Stomach smooth muscle (tissue), 2 donors: ENCODE data around the gene GNAL.

Experiments used
- H3K27ac ChIP-seq: one replicate; pipeline ENCODE4 v1.7.0; 2013; ENCODE audit warnings: mild to moderate bottlenecking, low read length, inconsistent platforms
- H3K27me3 ChIP-seq, 2 donors: one replicate each; pipeline ENCODE4 v1.7.0; 2013; ENCODE audit warnings: low read length in 2 of 2; ENCODE audit not compliant: insufficient read depth in 2 of 2, control insufficient read depth in 1 of 2
- H3K36me3 ChIP-seq, 2 donors: one replicate each; pipeline ENCODE4 v1.7.0; 2013; ENCODE audit warnings: low read length in 2 of 2; ENCODE audit not compliant: control insufficient read depth in 2 of 2, insufficient read depth in 2 of 2
- H3K4me1 ChIP-seq: one replicate; pipeline ENCODE4 v1.7.0; 2013; ENCODE audit warnings: low read length; ENCODE audit not compliant: control insufficient read depth, insufficient read depth
- H3K4me3 ChIP-seq, 2 donors: one replicate each; pipeline ENCODE4 v1.7.0; 2013; ENCODE audit warnings: low read length in 2 of 2
- H3K9ac ChIP-seq, 2 donors: one replicate each; pipeline ENCODE4 v1.7.0; 2013; ENCODE audit warnings: low read length in 2 of 2, mild to moderate bottlenecking in 1 of 2
- H3K9me3 ChIP-seq, 2 donors: one replicate each; pipeline ENCODE4 v1.7.0; 2013; ENCODE audit warnings: low read length in 2 of 2; ENCODE audit not compliant: control insufficient read depth in 2 of 2
- donor health status: healthy.
- donor health status: Pancreatic carcinoma.

Gene GNAL

GRCh38 chr18:11821643-11822237, 132.7 kb downstream of the GNAL start:
- no peaks in the 10 kb centered on the region for H3K36me3 ChIP-seq
- no peaks in the 10 kb centered on the region for H3K9me3 ChIP-seq
- no peaks in the 10 kb centered on the region for H3K27me3 ChIP-seq
- no peaks in the 10 kb centered on the region for H3K4me1 ChIP-seq
- no peak overlapping the region for H3K9ac ChIP-seq
- no peak overlapping the region for H3K4me3 ChIP-seq
- H3K27ac ChIP-seq: no peak overlapping the region

- no peak overlapping the region for H3K9ac ChIP-seq
- H3K27ac ChIP-seq: no peak overlapping the region
- H3K4me3 ChIP-seq: no peak overlapping the region
- no peaks in the 10 kb centered on the region for H3K4me1 ChIP-seq
- H3K27me3 ChIP-seq: no peaks in the 10 kb centered on the region
- H3K36me3 ChIP-seq: no peaks in the 10 kb centered on the region
- H3K9me3 ChIP-seq: no peaks in the 10 kb centered on the region
Measured at GRCh38 chr18:11823545-11823944, 134.5 kb downstream of the GNAL start.

- Histone ChIP-seq H3K9ac (no peak overlapping the region), H3K4me1 (no peaks in the 10 kb centered on the region), H3K27ac (no peak overlapping the region), H3K9me3 (no peaks in the 10 kb centered on the region), H3K27me3 (no peaks in the 10 kb centered on the region), H3K36me3 (no peaks in the 10 kb centered on the region), H3K4me3 (no peak overlapping the region)
Measured at GRCh38 chr18:11826836-11827235, 137.8 kb downstream of the GNAL start.

GRCh38 chr18:11828786-11829432, 139.8 kb downstream of the GNAL start:
- Histone ChIP-seq H3K27me3 (no peaks in the 10 kb centered on the region), H3K9me3 (no peaks in the 10 kb centered on the region), H3K9ac (no peak overlapping the region), H3K27ac (no peak overlapping the region), H3K4me1 (no peaks in the 10 kb centered on the region), H3K36me3 (no peaks in the 10 kb centered on the region), H3K4me3 (no peak overlapping the region)

- Histone ChIP-seq H3K36me3 (no peaks in the 10 kb centered on the region), H3K27me3 (no peaks in the 10 kb centered on the region), H3K9me3 (no peaks in the 10 kb centered on the region), H3K27ac (no peak overlapping the region), H3K9ac (no peak overlapping the region), H3K4me1 (no peaks in the 10 kb centered on the region), H3K4me3 (no peak overlapping the region)
Measured at GRCh38 chr18:11830585-11830984, 141.5 kb downstream of the GNAL start.

- Histone ChIP-seq H3K4me1 (no peaks in the 10 kb centered on the region), H3K27me3 (no peaks in the 10 kb centered on the region), H3K9ac (no peak overlapping the region), H3K36me3 (no peaks in the 10 kb centered on the region), H3K27ac (no peak overlapping the region), H3K9me3 (no peaks in the 10 kb centered on the region), H3K4me3 (no peak overlapping the region)
Measured at GRCh38 chr18:11831921-11832320, 142.9 kb downstream of the GNAL start.

- Histone ChIP-seq H3K27me3 (no peaks in the 10 kb centered on the region), H3K36me3 (no peaks in the 10 kb centered on the region), H3K9me3 (no peaks in the 10 kb centered on the region), H3K9ac (no peak overlapping the region), H3K4me1 (no peaks in the 10 kb centered on the region), H3K27ac (no peak overlapping the region), H3K4me3 (no peak overlapping the region)
Measured at GRCh38 chr18:11834772-11835171, 145.7 kb downstream of the GNAL start.

- no peak overlapping the region for H3K27ac ChIP-seq
- H3K4me3 ChIP-seq: no peak overlapping the region
- H3K27me3 ChIP-seq: no peaks in the 10 kb centered on the region
- no peak overlapping the region for H3K9ac ChIP-seq
- H3K4me1 ChIP-seq: no peaks in the 10 kb centered on the region
- H3K36me3 ChIP-seq: no peaks in the 10 kb centered on the region
- H3K9me3 ChIP-seq: no peaks in the 10 kb centered on the region
Measured at GRCh38 chr18:11839556-11839955, 150.5 kb downstream of the GNAL start.

- Histone ChIP-seq H3K27me3 (no peaks in the 10 kb centered on the region), H3K4me3 (no peak overlapping the region), H3K9ac (no peak overlapping the region), H3K36me3 (no peaks in the 10 kb centered on the region), H3K27ac (no peak overlapping the region), H3K9me3 (no peaks in the 10 kb centered on the region), H3K4me1 (no peaks in the 10 kb centered on the region)
Measured at GRCh38 chr18:11840493-11840892, 151.4 kb downstream of the GNAL start.

- H3K27me3 ChIP-seq: no peaks in the 10 kb centered on the region
- no peak overlapping the region for H3K9ac ChIP-seq
- no peak overlapping the region for H3K27ac ChIP-seq
- H3K9me3 ChIP-seq: no peaks in the 10 kb centered on the region
- H3K4me1 ChIP-seq: no peaks in the 10 kb centered on the region
- H3K4me3 ChIP-seq: no peak overlapping the region
- no peaks in the 10 kb centered on the region for H3K36me3 ChIP-seq
Measured at GRCh38 chr18:11842562-11842961, 153.5 kb downstream of the GNAL start.

GRCh38 chr18:11844436-11844835, 155.4 kb downstream of the GNAL start:
- Histone ChIP-seq H3K36me3 (no peaks in the 10 kb centered on the region), H3K9me3 (no peaks in the 10 kb centered on the region), H3K4me3 (no peak overlapping the region), H3K27me3 (no peaks in the 10 kb centered on the region), H3K4me1 (no peaks in the 10 kb centered on the region), H3K27ac (no peak overlapping the region), H3K9ac (no peak overlapping the region)
